ENCODE results near the gene RAB11FIP2.
A peak's percentile ranks its signal among the peaks of the same experiment; 100 is the strongest.

RAB11FIP2 gene

DNA sequence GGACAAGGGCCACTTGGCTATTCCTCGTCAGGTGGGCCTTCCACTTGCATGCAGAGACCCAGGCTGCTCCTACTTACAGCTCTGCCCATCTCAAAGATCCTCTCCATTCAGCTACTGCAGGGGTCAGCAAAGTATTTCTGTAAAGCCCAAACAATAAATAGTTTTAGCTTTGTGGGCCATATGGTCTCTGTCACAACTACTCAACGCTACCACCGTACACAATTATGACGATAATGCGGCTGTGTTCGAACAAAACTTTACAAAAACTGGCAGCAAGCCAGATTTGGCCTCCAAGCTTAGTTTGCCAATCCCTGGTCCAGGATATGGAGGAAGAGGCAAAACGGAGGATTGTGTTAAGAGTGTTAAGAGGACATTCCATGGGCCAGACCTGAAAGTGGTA is 12.8 kb downstream of the RAB11FIP2 start:
- DNase-seq = no peak

DNA sequence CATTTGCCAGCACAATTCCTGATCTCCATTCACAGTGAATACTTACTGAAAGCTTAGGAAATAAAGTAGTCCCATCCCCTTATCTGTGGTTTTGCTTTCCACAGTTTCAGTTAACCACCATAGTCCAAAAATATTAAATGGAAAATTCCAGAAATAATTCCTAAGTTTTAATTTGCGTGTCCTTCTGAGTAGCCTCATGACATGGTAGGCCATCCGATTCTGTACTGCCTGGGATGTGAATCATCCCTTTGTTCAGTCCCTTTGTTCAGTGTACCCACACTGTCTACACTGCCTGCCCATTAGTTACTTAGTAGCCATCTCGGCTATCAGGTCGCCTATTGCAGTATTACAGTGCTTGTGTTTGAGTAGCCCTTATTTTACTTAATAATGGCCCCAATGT is 14.2 kb downstream of the RAB11FIP2 start:
- no peak for DNase-seq

DNA sequence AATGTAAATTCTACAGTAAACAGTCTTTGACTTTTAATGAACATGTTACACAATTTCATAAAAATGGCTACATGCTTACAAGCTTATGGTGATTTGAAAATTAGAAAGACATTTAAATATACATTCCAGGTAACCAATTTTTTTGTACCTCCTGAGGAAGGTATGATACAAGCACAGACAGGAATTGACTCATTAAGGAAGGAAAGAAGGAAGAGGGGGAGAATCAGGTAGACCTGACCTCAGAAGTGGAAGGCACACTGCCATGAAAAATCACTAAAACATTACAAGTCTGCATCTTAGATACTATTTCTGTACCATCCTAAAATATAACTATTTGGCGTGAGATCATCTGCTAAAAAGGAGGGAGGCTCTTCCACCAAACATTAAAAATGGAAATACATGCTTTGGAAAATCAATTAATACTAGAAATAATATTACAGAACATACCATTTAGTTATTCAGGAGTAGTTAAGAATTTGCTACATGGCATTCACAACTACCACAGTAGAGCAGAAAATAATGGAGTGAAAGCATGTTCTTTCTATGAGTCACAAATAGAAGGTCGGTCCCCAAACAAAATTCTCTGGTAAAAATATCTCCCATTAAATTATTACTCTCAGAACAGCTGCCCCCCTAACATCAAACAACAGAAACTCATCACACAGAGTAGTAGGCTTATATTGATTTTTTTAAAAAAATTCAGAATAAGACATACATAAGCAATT is 15.2 kb downstream of the RAB11FIP2 start:
- no peak for DNase-seq

DNA sequence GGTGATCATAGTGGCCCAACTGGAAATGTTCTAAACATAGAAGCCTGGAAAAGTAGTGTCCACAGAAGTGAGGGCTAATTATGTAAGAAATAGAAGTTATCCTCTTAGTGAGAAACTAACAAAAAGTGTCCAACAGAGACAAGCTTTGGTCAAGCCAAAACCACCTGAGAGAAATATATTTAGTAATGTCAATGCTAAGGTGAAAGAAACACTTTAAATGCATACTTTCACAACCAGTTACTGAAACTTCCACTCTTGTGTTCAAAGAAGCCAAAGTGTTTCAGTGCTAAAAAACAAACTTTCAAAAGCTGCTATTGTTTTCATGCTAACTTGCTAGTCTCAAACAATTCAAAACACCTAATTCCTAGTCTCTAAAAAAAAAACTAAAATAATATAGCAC is 18.1 kb downstream of the RAB11FIP2 start:
- DNase-seq = no peak

DNA sequence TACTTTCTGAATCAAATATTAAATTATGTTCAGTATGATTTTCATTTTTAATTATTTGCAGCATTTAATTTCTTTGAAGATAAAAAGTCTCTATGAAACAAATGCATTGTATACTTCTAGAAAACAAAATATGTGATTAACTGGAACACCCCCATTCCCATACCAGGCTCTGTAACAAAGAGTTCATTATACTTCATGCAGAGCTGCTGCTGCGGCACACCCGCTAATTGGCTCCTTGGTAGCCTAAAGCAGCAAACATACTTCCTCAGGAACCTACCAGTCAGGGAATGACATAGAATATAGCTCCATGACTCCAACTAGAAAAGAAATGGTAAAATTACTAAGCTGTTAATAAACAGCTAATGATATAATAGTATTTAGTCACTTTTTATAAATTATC is 19.3 kb downstream of the RAB11FIP2 start:
- DNase-seq = no peak

DNA sequence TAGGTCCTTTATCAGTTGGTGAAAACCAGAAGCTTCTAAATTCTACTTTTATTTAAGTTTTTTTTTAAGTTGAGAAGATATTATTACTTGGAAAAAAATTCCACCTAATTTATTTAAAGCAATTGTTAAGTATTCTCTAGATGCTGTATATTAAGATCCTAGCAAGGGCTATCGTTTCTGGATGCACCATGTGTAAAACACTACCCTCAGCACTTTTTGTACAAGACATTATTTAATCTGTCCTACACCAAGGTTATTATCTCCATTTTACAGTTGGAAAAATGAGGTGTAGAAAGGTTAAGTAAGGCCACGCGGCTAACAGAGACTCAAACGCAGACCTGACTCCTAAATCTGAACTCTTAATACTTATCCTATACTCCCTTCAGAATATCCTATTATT is 19.8 kb downstream of the RAB11FIP2 start:
- no peak for DNase-seq

DNA sequence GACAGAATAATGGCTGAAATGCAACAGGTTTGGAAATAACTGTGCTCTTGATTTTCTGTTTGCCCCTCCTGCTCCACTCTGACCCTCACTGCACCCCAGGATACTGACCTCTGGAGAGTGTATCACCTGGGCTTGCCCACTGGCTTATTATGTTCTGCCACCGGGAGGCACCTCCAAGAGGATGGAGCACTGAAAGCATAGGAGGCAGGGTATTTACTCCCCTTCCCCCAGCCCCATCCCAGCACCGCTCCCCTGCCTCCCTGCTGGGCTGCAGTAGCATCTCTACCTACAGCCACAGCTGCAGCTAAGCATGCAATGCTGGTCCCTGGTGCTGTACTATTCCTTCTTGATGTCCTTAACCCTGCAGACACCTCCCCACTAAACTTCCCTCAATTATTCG is 26.4 kb downstream of the RAB11FIP2 start:
- no peak for DNase-seq

DNA sequence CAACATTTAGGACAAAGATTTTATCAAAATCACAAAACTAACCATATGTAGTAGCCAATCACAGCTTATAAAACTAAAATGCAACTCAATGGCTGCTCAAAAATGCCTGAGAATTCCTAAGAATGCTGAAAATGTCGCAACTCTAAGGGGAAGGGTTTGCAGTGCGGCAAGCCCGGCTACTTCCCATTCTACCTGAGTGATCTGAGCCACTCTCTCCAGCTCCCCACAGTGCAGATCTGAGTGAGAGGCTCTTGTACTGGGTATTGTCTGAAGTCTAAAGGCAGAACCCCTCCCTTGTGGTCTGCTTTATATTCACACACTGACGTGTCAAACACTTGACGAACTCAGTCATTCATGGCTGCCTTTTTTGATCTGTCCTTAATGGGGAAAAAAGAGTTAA is 28.9 kb downstream of the RAB11FIP2 start:
- no peak for DNase-seq

DNA sequence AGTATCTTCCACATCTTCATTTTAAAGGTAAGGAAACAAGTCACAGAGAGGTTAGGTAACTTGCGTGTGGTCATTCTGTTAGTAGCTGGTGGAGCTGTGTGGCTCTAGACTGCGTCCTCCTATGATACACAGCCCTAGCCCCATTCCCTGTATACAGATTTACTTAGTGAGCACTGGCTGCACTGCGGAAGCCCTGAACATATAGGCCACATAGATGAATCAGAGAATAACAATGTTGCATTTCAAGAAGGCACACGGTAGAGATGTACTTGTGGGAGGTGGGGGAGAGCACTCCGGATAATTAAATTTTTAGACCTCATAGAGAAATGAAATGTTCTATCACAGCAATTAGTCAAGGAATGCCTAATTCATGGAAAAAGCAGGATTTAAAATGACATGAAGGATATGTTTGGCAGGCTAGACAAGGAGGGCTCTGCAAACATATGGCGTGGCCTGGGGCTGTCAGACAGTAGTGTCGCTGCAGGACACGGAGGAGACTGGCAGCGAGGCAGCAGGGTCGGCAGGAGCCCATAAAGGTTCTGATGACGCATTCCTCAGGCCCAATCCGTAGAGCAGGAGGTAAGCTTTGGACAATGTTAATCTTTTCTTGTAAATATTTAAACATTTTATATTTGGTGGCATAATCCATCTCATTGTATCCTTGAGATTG is 29.5 kb downstream of the RAB11FIP2 start:
- no peak for DNase-seq

DNA sequence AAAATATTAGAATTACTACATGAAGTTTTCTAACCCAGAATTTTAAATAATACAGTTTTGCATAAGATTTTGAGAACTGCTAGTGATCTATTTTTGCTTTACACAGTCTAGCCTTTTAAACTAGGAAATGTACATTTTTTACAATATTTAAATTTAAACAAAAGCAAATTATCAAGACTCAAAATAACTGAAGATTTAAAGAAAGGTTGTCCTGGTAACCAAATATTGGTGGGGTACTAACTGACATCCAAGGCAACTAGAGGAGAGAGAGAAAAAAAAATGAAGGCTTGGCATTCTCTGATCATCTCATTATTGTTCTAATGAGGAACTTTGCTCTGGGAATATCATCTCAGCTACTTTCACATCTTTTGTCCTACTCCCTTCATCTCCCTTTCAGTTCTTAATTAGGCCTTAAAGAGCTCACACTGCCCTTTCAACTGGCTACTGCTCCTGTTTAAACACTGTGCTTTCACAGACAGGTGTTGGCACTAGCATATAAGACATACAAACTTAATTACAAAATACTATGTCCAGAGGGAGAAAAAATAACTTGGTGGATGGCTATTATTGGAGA is 33.7 kb downstream of the RAB11FIP2 start:
- no peak for DNase-seq

DNA sequence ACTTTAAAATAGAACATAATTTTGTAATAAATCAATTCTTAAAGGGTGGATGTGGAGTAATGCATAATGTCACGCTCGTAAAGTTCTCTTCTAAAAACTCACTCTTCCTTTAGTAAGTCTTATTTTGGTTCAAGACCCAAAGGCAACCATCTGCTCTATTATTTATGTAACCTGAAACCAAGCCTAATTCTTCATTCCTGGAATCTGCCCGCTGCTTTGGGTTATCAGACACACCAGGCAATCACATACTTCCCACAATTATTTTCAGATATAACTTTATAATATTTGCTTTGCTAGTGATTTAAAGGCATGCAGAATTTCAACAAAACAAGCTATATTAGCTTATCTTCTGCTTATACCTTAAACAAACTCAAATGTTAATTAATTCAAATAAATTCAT is 39.0 kb downstream of the RAB11FIP2 start:
- no peak for DNase-seq

DNA sequence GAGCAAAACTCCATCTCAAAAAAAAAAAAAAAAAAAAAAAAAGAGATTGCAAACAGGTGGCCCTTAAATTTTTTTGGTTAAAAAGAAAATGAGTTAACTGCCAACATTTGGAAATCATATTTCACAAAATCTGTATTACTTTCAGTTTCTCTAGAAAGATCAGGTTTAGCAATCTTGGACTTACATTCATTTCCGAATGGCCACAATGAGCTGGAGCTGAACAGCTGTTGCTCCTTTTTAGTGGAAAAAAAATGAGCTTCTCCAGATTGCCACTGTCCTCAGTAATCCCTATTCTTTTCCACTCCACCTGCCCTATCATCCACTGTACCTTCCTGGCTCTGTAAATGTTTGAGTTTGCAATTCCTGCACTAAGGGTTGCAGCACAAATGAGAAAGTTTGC is 43.6 kb downstream of the RAB11FIP2 start:
- DNase-seq = no peak

DNA sequence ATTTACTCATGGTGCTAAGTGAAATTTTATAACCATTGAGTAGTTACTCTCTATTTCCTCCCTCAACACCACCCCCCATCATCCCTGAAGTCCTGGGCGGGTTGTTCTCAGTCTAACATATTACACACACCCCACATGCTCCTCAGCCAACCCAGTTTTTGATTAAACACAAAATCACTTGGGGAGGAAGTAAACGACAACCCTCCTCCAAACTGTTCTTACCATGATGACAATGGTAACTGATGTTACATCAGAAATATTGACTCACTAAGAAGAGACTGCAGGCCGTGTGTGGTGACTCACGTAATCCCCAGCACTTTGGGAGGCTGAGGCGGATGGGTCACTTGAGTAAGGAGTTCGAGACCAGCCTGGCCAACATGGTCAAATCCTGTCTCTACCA is 44.2 kb downstream of the RAB11FIP2 start:
- DNase-seq = peak in 1 of 2 experiments; percentile 19

DNA sequence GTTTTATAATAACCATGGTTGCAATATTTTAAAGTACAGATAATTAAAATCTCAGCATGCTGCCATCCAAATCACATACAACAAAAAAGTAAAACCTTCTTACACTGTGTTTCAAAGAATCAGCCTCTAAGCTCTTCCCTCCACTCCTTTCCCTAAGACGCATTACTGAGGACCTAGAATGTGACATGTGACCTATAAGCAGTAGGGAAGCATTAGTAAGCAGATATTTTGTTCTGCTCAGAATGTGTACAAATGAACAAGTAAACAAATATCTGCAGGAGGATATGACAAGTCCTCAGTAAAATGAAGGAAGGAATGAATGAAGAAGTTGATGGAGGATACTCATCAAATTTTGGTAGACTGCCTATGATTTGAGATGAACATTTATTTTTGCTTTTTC is 49.1 kb downstream of the RAB11FIP2 start:
- DNase-seq = no peak

DNA sequence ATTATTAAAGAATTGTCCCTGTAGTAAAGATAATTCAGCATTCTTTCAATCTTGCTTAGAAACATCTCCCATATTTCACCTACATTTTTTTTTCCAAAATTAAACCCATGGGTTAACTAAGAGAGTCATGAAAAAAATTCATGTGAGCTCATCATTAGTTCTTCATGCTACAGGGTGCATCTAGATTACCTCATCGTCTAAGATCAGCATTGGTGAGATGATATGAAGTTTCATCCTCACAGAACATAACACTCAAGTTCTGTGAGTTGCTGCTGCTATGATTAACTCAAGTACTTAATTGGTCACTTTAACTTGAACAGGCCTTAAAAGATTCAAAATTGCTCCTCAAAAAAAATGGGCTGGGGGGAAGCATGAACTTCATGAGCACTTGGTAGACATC is 50.0 kb downstream of the RAB11FIP2 start:
- no peak for DNase-seq

DNA sequence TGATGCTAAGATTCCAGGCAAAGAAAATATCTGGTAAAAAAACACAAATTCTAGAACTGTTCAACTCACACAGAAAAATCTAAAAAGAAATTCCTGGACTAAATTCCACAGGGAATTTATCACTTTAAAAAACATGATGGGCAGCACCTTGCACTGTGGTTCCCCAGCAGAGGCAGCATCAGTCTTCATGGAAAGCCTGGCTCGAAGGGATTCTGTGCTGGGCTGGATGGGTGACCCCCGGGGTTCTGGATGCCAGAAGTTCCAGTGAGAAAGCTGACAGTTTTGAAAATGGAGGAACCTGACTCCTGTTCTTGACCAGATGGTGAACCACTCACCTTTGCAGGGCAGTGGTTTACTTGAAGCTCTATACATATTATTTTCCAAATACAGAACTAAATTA is 52.0 kb downstream of the RAB11FIP2 start:
- DNase-seq = no peak

DNA sequence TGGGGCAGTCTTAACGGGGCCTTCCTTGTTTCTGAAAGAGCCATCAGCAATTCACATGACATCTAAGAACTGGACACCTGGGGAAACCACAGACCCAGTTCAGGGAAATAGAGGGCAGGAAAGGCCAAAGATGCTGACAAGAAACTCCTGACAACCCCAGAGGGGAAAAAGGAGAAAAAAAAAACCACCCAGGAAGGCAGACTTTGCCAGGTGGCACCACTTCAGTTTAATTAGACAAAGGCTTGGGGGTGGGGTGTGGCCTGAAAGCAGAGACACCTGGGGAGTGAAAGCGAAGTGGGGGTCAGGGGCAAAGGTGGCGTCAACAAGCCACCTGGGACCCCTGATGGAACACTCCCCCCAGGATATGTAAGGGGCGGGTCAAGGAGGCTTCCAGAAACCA is 53.6 kb downstream of the RAB11FIP2 start:
- DNase-seq = no peak

DNA sequence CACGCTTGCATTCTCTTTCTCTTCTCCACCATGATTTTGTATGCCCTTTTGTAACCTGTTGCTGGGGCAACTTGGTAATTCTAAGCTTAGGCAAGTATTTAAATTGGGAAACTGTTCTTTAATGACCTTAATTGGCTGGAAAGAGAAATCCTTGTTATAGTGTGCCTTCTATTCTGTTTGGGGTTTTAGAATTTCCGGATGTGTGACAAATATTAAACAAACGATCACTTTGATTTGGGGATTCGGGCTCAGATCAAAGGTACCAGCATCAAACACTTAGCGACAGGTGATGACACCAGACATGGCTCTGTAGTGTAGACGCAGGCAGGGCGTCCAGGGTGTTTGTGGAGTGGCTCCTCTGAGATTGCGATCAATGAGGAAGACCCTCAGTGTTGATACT is 55.0 kb downstream of the RAB11FIP2 start:
- DNase-seq = no peak

DNA sequence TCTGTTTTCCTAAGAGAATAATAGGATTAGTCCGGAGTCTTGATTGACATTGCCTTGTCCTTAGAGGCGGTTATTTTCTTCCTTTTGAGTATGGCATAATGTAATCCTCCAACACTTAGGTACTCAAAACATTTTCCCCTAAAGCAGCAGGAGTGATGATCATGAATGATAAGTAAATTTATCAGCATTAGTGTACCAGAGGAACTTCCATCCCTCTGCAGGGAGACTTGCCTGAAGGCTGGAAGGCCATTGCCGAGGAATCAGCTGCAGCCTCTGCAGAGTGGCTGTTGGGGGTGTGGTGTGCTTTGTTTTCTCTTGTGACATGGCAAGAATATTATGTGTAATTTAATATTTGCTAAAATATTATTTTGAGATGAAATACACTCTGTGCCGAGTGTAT is 56.8 kb downstream of the RAB11FIP2 start:
- DNase-seq = no peak

DNA sequence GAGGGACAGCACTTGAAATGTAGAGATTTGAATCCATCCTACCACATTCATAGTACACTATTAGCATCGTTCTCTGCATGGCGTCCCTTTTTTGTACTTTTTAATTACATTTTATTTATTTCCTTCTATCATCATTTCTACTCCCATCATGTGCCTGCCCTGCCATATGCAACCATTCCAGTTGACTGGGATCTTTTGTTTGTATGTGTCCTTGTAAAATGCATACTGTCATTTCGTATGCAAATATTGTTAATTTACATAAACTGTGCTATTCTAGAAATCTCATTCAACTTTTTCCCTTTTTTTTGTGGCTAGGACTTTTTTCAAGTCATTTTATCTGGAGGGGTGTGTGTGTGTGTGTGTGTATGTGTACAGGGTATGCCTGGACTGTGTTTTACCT is 57.9 kb downstream of the RAB11FIP2 start:
- no peak for DNase-seq

DNA sequence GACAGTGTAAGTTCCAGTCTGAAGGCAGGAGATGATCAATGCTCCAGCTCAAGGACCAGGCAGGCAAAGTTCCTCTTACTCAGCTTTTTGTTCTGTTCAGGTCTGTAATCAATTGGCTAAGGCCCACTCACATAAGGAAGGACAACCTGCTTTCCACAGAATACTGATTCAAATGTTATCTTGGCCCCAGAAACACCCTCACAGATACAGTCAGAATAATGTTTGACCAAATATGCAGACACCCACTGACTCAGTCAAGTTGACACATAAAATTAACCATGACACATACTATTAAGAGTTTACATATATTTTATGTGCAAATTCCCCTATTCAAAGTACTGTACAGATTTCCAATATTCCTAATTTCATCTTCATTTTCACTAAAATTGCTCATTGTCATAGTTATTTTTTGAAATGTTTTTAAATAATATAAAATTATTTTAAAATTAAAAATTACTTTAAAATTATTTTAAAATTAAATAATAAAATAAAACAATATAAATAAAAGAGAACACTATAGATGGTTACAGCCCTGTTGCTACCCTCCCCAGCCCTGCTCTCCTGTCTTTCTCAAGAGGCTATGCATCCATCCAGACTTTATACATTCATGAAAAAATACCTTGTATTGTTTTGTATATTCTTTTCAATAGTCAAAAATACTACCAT is 59.4 kb downstream of the RAB11FIP2 start:
- no peak for DNase-seq

DNA sequence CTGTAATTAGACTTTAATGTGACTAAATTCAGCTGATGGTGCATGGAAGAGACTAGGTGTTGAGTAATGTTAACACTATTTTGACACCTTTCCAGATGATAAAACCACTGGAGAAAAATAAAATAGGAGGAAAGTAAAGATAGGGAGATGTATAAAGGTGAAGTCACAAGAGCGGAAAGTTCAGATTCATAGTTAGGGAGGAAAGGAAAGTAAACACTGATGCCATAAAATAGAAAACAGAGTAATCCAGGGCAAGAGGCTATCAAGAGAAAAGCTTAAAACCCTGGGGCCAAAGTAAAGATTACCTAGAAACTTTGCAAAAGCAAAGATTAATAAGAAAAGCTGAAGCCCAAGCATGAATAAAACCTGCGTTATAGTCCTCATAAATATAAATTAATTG is 62.8 kb downstream of the RAB11FIP2 start:
- DNase-seq = no peak

DNA sequence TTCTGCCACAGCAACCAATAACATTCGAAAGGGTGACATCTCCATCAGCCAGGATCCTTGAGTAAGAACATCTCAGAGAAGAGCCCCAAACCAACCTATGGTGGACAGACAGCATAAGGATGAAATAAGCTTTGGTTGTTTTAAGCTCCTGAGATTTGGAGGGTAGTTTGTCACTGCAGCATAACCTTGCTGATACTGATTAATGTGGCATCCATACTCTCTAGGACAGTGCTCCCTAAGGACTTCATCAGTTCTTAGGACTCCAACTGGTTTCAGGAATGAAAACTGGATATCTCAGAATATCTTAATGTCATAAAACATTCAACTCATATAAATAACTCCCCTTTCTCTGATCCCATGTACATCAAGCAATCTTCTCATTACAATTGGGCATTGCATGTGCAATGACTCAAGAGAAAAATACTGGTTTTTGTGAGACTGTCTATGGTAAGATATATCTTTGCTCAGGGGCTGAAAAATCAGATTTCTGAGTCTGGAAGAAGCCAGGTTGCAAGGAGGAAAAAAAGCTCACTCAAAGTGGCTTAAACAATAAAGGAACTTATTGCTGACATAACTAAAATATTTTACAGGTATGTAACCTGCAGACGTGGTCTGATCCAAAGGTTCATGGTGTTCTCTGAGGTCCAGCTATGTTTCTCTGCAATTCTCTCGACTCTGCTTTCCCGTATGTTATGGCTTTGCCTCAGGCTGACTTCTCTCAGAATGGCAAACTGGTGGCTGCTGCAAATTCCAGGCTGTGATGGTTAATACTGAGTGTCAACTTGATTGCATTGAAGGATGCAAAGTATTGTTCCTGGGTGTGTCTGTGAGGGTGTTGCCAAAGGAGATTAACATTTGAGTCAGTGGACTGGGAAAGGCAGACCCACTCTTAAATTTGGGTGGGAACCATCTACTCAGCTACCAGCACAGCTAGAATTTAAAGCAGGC is 65.7 kb downstream of the RAB11FIP2 start:
- no peak for DNase-seq
